ENCODE data around the gene ST8SIA1. TPM values are rescaled to one million over a fixed set of nuclear protein-coding genes. Genes with fewer than 3 reads are reported as not detected.

ST8SIA1 gene
- total and polyA plus RNA-seq, 3 experiments from 2014 or later: 4.5 to 11.4 (median 10.2) TPM

- no peak overlapping the region for H3K27ac Mint-ChIP-seq
- H3K4me3 Mint-ChIP-seq: no peak overlapping the region
- H3K4me3 ChIP-seq (ENCODE audit: low read length): no peak overlapping the region
- no peaks in the 10 kb centered on the region for H3K9me3 ChIP-seq (ENCODE audit: low read length)
- no peaks in the 10 kb centered on the region for H3K4me1 Mint-ChIP-seq
- CTCF ChIA-PET: interaction anchor here (1.5 kb wide), 1 partner anchor 26 kb away, joined by 5 read pairs; no protein-coding TSS in a partner anchor
- no peaks in the 10 kb centered on the region for H3K27me3 ChIP-seq (ENCODE audit: insufficient read depth, low read length, poor library complexity, severe bottlenecking)
- H3K9me3 Mint-ChIP-seq: peaks cover 0 to 3% (median 0%) of the 10 kb centered on the region in 5 donors
- H3K36me3 Mint-ChIP-seq: peaks cover 0 to 5% (median 0%) of the 10 kb centered on the region in 3 donors
- no peak overlapping the region for H3K27ac ChIP-seq (ENCODE audit: low read depth, low read length)
- H3K4me1 ChIP-seq (ENCODE audit: insufficient read depth, low read length): no peaks in the 10 kb centered on the region
- H3K36me3 ChIP-seq (ENCODE audit: insufficient read depth, low read length): no peaks in the 10 kb centered on the region
- POLR2A ChIA-PET: no interaction called here
- H3K27me3 Mint-ChIP-seq: no peaks in the 10 kb centered on the region
- DNase-seq: no peak
Measured at GRCh38 chr12:22361785-22362184, 27.3 kb upstream of the ST8SIA1 start.

GRCh38 chr12:22360774-22361173 is 26.3 kb upstream of the ST8SIA1 start:
- H3K27ac ChIP-seq (ENCODE audit: low read depth, low read length): no peak overlapping the region
- CTCF ChIA-PET: interaction anchor here (1.5 kb wide), 1 partner anchor 25 kb away, joined by 5 read pairs; no protein-coding TSS in a partner anchor
- no peaks in the 10 kb centered on the region for H3K36me3 ChIP-seq (ENCODE audit: insufficient read depth, low read length)
- no peak overlapping the region for H3K27ac Mint-ChIP-seq
- no peaks in the 10 kb centered on the region for H3K9me3 ChIP-seq (ENCODE audit: low read length)
- no peaks in the 10 kb centered on the region for H3K27me3 ChIP-seq (ENCODE audit: insufficient read depth, low read length, poor library complexity, severe bottlenecking)
- H3K4me3 Mint-ChIP-seq: no peak overlapping the region
- DNase-seq: no peak
- no peaks in the 10 kb centered on the region for H3K9me3 Mint-ChIP-seq
- H3K36me3 Mint-ChIP-seq: peaks cover 0 to 5% (median 0%) of the 10 kb centered on the region in 3 donors
- POLR2A ChIA-PET: no interaction called here
- H3K27me3 Mint-ChIP-seq: no peaks in the 10 kb centered on the region
- no peaks in the 10 kb centered on the region for H3K4me1 ChIP-seq (ENCODE audit: insufficient read depth, low read length)
- H3K4me1 Mint-ChIP-seq: no peaks in the 10 kb centered on the region
- H3K4me3 ChIP-seq (ENCODE audit: low read length): no peak overlapping the region

GRCh38 chr12:22357531-22357930 is 23.0 kb upstream of the ST8SIA1 start:
- Histone ChIP-seq H3K27ac (ENCODE audit: low read depth, low read length) (no peak overlapping the region), H3K27me3 (ENCODE audit: insufficient read depth, low read length, poor library complexity, severe bottlenecking) (no peaks in the 10 kb centered on the region), H3K4me1 (ENCODE audit: insufficient read depth, low read length) (no peaks in the 10 kb centered on the region), H3K9me3 (ENCODE audit: low read length) (no peaks in the 10 kb centered on the region), H3K36me3 (ENCODE audit: insufficient read depth, low read length) (no peaks in the 10 kb centered on the region), H3K4me3 (ENCODE audit: low read length) (no peak overlapping the region)
- DNase-seq: no peak
- CTCF ChIA-PET: no interaction called here
- H3K36me3 Mint-ChIP-seq: peaks cover 0 to 3% (median 0%) of the 10 kb centered on the region in 3 donors
- no peaks in the 10 kb centered on the region for H3K4me1 Mint-ChIP-seq
- H3K9me3 Mint-ChIP-seq: no peaks in the 10 kb centered on the region
- H3K4me3 Mint-ChIP-seq: no peak overlapping the region
- H3K27ac Mint-ChIP-seq: no peak overlapping the region
- POLR2A ChIA-PET: no interaction called here
- H3K27me3 Mint-ChIP-seq: no peaks in the 10 kb centered on the region

GRCh38 chr12:22356231-22356630 is 21.7 kb upstream of the ST8SIA1 start:
- no peak overlapping the region for H3K4me3 Mint-ChIP-seq
- no peaks in the 10 kb centered on the region for H3K9me3 Mint-ChIP-seq
- H3K4me3 ChIP-seq (ENCODE audit: low read length): no peak overlapping the region
- ChIA-PET POLR2A (no interaction called here), CTCF (interaction anchor here (1.1 to 1.6 kb wide), 2 partner anchors 102 to 104 kb away, joined by 3 read pairs; no protein-coding TSS in a partner anchor)
- H3K36me3 Mint-ChIP-seq: peaks cover 0 to 3% (median 0%) of the 10 kb centered on the region in 3 donors
- H3K9me3 ChIP-seq (ENCODE audit: low read length): no peaks in the 10 kb centered on the region
- no peaks in the 10 kb centered on the region for H3K27me3 Mint-ChIP-seq
- no peak for DNase-seq
- no peak overlapping the region for H3K27ac Mint-ChIP-seq
- no peaks in the 10 kb centered on the region for H3K4me1 ChIP-seq (ENCODE audit: insufficient read depth, low read length)
- H3K4me1 Mint-ChIP-seq: no peaks in the 10 kb centered on the region
- H3K27me3 ChIP-seq (ENCODE audit: insufficient read depth, low read length, poor library complexity, severe bottlenecking): no peaks in the 10 kb centered on the region
- H3K36me3 ChIP-seq (ENCODE audit: insufficient read depth, low read length): no peaks in the 10 kb centered on the region
- H3K27ac ChIP-seq (ENCODE audit: low read depth, low read length): no peak overlapping the region

GRCh38 chr12:22355011-22355580 is 20.6 kb upstream of the ST8SIA1 start:
- Mint-ChIP-seq H3K27ac (no peak overlapping the region), H3K9me3 (no peaks in the 10 kb centered on the region), H3K4me3 (no peak overlapping the region), H3K4me1 (no peaks in the 10 kb centered on the region), H3K27me3 (no peaks in the 10 kb centered on the region), H3K36me3 (peaks cover 0 to 1% (median 0%) of the 10 kb centered on the region in 3 donors)
- Histone ChIP-seq H3K36me3 (ENCODE audit: insufficient read depth, low read length) (no peaks in the 10 kb centered on the region), H3K4me3 (ENCODE audit: low read length) (no peak overlapping the region), H3K9me3 (ENCODE audit: low read length) (no peaks in the 10 kb centered on the region), H3K27me3 (ENCODE audit: insufficient read depth, low read length, poor library complexity, severe bottlenecking) (no peaks in the 10 kb centered on the region), H3K27ac (ENCODE audit: low read depth, low read length) (no peak overlapping the region), H3K4me1 (ENCODE audit: insufficient read depth, low read length) (no peaks in the 10 kb centered on the region)
- ChIA-PET CTCF (interaction anchor here (1.1 kb wide), 1 partner anchor 105 kb away, joined by 3 read pairs; no protein-coding TSS in a partner anchor), POLR2A (no interaction called here)
- no peak for DNase-seq

- Histone ChIP-seq H3K4me1 (ENCODE audit: insufficient read depth, low read length) (no peaks in the 10 kb centered on the region), H3K4me3 (ENCODE audit: low read length) (no peak overlapping the region), H3K36me3 (ENCODE audit: insufficient read depth, low read length) (no peaks in the 10 kb centered on the region), H3K9me3 (ENCODE audit: low read length) (no peaks in the 10 kb centered on the region), H3K27me3 (ENCODE audit: insufficient read depth, low read length, poor library complexity, severe bottlenecking) (no peaks in the 10 kb centered on the region), H3K27ac (ENCODE audit: low read depth, low read length) (no peak overlapping the region)
- H3K9me3 Mint-ChIP-seq: no peaks in the 10 kb centered on the region
- H3K4me1 Mint-ChIP-seq: no peaks in the 10 kb centered on the region
- no peaks in the 10 kb centered on the region for H3K27me3 Mint-ChIP-seq
- H3K27ac Mint-ChIP-seq: no peak overlapping the region
- CTCF ChIA-PET: no interaction called here
- no peaks in the 10 kb centered on the region for H3K36me3 Mint-ChIP-seq
- POLR2A ChIA-PET: no interaction called here
- DNase-seq: no peak
- no peak overlapping the region for H3K4me3 Mint-ChIP-seq
Measured at GRCh38 chr12:22353615-22354325, 19.3 kb upstream of the ST8SIA1 start.

- Histone ChIP-seq H3K4me3 (ENCODE audit: low read length) (no peak overlapping the region), H3K9me3 (ENCODE audit: low read length) (no peaks in the 10 kb centered on the region), H3K27me3 (ENCODE audit: insufficient read depth, low read length, poor library complexity, severe bottlenecking) (no peaks in the 10 kb centered on the region), H3K4me1 (ENCODE audit: insufficient read depth, low read length) (no peaks in the 10 kb centered on the region), H3K27ac (ENCODE audit: low read depth, low read length) (no peak overlapping the region), H3K36me3 (ENCODE audit: insufficient read depth, low read length) (no peaks in the 10 kb centered on the region)
- Mint-ChIP-seq H3K27me3 (no peaks in the 10 kb centered on the region), H3K9me3 (peaks cover 0 to 4% (median 0%) of the 10 kb centered on the region in 5 donors), H3K4me3 (no peak overlapping the region), H3K36me3 (no peaks in the 10 kb centered on the region), H3K4me1 (no peaks in the 10 kb centered on the region), H3K27ac (peak overlapping the region in 1 of 8 donors; percentile 9)
- POLR2A ChIA-PET: no interaction called here
- DNase-seq: no peak
- CTCF ChIA-PET: no interaction called here
Measured at GRCh38 chr12:22350886-22351285, 16.4 kb upstream of the ST8SIA1 start.

- Histone ChIP-seq H3K4me3 (ENCODE audit: low read length) (no peak overlapping the region), H3K36me3 (ENCODE audit: insufficient read depth, low read length) (no peaks in the 10 kb centered on the region), H3K9me3 (ENCODE audit: low read length) (no peaks in the 10 kb centered on the region), H3K4me1 (ENCODE audit: insufficient read depth, low read length) (no peaks in the 10 kb centered on the region), H3K27ac (ENCODE audit: low read depth, low read length) (no peak overlapping the region), H3K27me3 (ENCODE audit: insufficient read depth, low read length, poor library complexity, severe bottlenecking) (no peaks in the 10 kb centered on the region)
- DNase-seq: no peak
- peaks cover 0 to 4% (median 0%) of the 10 kb centered on the region in 5 donors for H3K9me3 Mint-ChIP-seq
- H3K4me3 Mint-ChIP-seq: no peak overlapping the region
- no peaks in the 10 kb centered on the region for H3K36me3 Mint-ChIP-seq
- POLR2A ChIA-PET: interaction anchor here (0.5 kb wide), 1 partner anchor 66 kb away, joined by 4 read pairs; no protein-coding TSS in a partner anchor
- H3K27ac Mint-ChIP-seq: no peak overlapping the region
- H3K27me3 Mint-ChIP-seq: peaks cover 0 to 2% of the 10 kb centered on the region in 2 donors
- H3K4me1 Mint-ChIP-seq: no peaks in the 10 kb centered on the region
- CTCF ChIA-PET: interaction anchor here (1.1 kb wide), 1 partner anchor 13 kb away, joined by 3 read pairs; no protein-coding TSS in a partner anchor
Measured at GRCh38 chr12:22348208-22348607, 13.7 kb upstream of the ST8SIA1 start.

All from CD8-positive, alpha-beta memory T cell (primary cell).